PFSK-1 (cell line): Measurements from ENCODE around the gene ST8SIA6.

ENCODE experiments used
- FOXP2 ChIP-seq: optimal IDR thresholded peaks from 2 replicates; pipeline ENCODE3; 2011; ENCODE audit warnings: borderline replicate concordance, control low read depth, inconsistent platforms; ENCODE audit not compliant: insufficient read depth; ENCODE audit errors: extremely low read length, extremely low read depth
- POLR2AphosphoS5 ChIP-seq: IDR thresholded peaks from 2 replicates; pipeline ENCODE4 v1.6.1; 2012; ENCODE audit warnings: low read depth, mild to moderate bottlenecking, control low read depth, low read length, moderate library complexity
- SIN3A ChIP-seq: IDR thresholded peaks from 2 replicates; pipeline ENCODE4 v1.6.1; 2012; ENCODE audit warnings: mild to moderate bottlenecking, low read length, moderate library complexity, borderline replicate concordance; ENCODE audit not compliant: insufficient read depth
- TAF1 ChIP-seq: IDR thresholded peaks from 2 replicates; pipeline ENCODE4 v1.6.1; 2012; ENCODE audit warnings: low read length, control low read depth, borderline replicate concordance; ENCODE audit not compliant: insufficient read depth
- TF ChIP-seq, protein P1 (sequence below), 2 experiments: IDR thresholded peaks; 2 replicates each; pipeline versions ENCODE4 v1.6.1 to v1.8.0; 2011 to 2012; ENCODE audit warnings: low read depth in 2 of 2, low read length in 2 of 2, control low read depth in 1 of 2, inconsistent platforms in 1 of 2, mild to moderate bottlenecking in 1 of 2, moderate library complexity in 1 of 2; ENCODE audit not compliant: insufficient read depth in 1 of 2

DNA sequence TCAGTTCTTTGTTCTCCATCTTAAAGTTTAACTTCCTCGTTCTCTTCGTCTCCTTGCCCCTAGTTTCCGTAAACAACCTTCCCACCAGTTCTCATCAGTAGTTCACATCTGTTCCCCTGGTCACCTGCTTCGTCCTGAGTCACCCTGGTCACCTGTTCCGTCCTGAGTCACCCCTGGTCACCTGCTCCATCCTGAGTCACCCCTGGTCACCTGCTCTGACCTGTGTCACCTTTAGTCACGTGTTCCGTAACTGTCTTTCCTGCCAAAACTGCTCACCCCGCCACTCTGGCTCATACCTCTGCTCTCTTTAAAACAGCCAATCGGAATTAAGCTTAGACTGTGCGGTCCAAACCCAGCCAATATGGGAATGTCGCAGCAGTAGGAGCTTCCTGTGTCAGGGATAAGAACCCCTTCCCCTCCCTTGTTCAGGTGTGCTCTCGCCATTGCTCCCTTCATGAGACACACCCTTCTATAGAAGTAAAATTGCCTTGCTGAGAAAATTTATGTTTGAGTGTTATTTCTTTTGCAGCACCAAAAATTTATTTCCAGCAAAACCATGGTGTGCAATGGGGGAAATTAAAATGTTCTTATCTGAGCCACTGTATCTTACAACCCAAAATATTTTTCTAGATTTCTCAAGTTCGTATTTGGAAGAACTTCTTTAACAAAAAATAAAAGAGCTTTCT is 114.1 kb downstream of the ST8SIA6 start:
- TF ChIP-seq TAF1 (no peak), POLR2AphosphoS5 (no peak), SIN3A (no peak), FOXP2 (no peak)
- TF ChIP-seq, protein P1, sequence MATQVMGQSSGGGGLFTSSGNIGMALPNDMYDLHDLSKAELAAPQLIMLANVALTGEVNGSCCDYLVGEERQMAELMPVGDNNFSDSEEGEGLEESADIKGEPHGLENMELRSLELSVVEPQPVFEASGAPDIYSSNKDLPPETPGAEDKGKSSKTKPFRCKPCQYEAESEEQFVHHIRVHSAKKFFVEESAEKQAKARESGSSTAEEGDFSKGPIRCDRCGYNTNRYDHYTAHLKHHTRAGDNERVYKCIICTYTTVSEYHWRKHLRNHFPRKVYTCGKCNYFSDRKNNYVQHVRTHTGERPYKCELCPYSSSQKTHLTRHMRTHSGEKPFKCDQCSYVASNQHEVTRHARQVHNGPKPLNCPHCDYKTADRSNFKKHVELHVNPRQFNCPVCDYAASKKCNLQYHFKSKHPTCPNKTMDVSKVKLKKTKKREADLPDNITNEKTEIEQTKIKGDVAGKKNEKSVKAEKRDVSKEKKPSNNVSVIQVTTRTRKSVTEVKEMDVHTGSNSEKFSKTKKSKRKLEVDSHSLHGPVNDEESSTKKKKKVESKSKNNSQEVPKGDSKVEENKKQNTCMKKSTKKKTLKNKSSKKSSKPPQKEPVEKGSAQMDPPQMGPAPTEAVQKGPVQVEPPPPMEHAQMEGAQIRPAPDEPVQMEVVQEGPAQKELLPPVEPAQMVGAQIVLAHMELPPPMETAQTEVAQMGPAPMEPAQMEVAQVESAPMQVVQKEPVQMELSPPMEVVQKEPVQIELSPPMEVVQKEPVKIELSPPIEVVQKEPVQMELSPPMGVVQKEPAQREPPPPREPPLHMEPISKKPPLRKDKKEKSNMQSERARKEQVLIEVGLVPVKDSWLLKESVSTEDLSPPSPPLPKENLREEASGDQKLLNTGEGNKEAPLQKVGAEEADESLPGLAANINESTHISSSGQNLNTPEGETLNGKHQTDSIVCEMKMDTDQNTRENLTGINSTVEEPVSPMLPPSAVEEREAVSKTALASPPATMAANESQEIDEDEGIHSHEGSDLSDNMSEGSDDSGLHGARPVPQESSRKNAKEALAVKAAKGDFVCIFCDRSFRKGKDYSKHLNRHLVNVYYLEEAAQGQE (IDR thresholded peaks at IDR 0.05; ENCODE audit: insufficient read depth in 1 of 2, low read depth in 2 of 2, low read length in 2 of 2) = no peak
